22Rv1 (cell line): ENCODE measurements around the gene PLCXD1.

Experiments
- CTCF ChIP-seq: fragments of 450-650 bp; IDR thresholded peaks from 2 replicates; pipeline ENCODE4 v1.5.1; 2017; ENCODE audit warnings: mild to moderate bottlenecking
- ZFX ChIP-seq: fragments of 450-650 bp; IDR thresholded peaks from 2 replicates; pipeline ENCODE4 v1.6.1; 2017; ENCODE audit warnings: antibody characterized with exemption, borderline replicate concordance

- no peak for TF ChIP-seq CTCF
- no peak for TF ChIP-seq ZFX
Measured at GRCh38 chrX:261919-262352, 19.2 kb upstream of the PLCXD1 start.
